Stomach (tissue), 9 donors: ENCODE measurements around the gene RPS6KC1. TPM values are rescaled to one million over a fixed set of nuclear protein-coding genes. Genes with fewer than 3 reads are reported as not detected.
"Not testable (repeated sequence)": the region's sequence is repeated elsewhere in the genome, so short reads cannot be mapped to it uniquely, and the experiment has no call there.

Source experiments
- DNase-seq, 2 donors: peaks; one replicate each; pipeline versions ENCODE4 v3.0.0 to v3.0.0-alpha.2; 2013 to 2019
- H3K27ac ChIP-seq, 5 donors: fragments of 200-600 bp in 4 of 5; sonication (generic) in 4 of 5; one replicate each; pipeline ENCODE4 v1.5.1; 2013 to 2019; ENCODE audit warnings: mild to moderate bottlenecking in 1 of 5, moderate library complexity in 1 of 5
- H3K27me3 ChIP-seq, 3 donors: fragments of 200-600 bp; sonication (generic); one replicate each; pipeline ENCODE4 v1.5.1; 2017 to 2019; ENCODE audit warnings: mixed run types in 1 of 3
- H3K36me3 ChIP-seq, 4 donors: fragments of 200-600 bp; sonication (generic); 1 replicate in 3 of 4; 2 replicates in 1 of 4; pipeline ENCODE4 v1.5.1; 2016 to 2019
- H3K4me1 ChIP-seq, 4 donors: fragments of 200-600 bp; sonication (generic); one replicate each; pipeline ENCODE4 v1.5.1; 2016 to 2019
- H3K4me3 ChIP-seq, 4 donors: fragments of 200-600 bp; sonication (generic) in 3 of 4; one replicate each; pipeline ENCODE4 v1.5.1; 2016 to 2019; ENCODE audit warnings: mild to moderate bottlenecking in 1 of 4
- H3K9me3 ChIP-seq, 4 donors: fragments of 200-600 bp; sonication (generic); one replicate each; pipeline ENCODE4 v1.5.1; 2016 to 2019
- CTCF ChIP-seq, 7 experiments: fragments of 450-650 bp in 4 of 7; fragments of 200-600 bp in 3 of 7; sonication (generic) in 3 of 7; IDR thresholded peaks; one replicate each; pipeline ENCODE4 v1.5.1; 2016 to 2019; ENCODE audit warnings: antibody characterized with exemption in 7 of 7, control low read depth in 2 of 7, mild to moderate bottlenecking in 1 of 7
- EP300 ChIP-seq: sonication (generic); formaldehyde crosslinking; IDR thresholded peaks from one replicate; pipeline ENCODE4 v1.6.1; 2017; ENCODE audit warnings: antibody characterized with exemption
- POLR2A ChIP-seq, 4 donors: fragments of 450-650 bp; IDR thresholded peaks; one replicate each; pipeline ENCODE4 v1.6.1; 2016; ENCODE audit warnings: antibody characterized with exemption in 4 of 4, control low read depth in 2 of 4, mild to moderate bottlenecking in 1 of 4, moderate library complexity in 1 of 4
- POLR2AphosphoS5 ChIP-seq, 3 donors: sonication (generic); formaldehyde crosslinking; IDR thresholded peaks; one replicate each; pipeline ENCODE4 v1.6.1; 2016; ENCODE audit warnings: antibody characterized with exemption in 3 of 3
- WGBS, 5 donors: extraction: QIAGEN DNeasy Blood & Tissue Kit in 3 of 5; methylation state at CpG; one replicate each; pipeline versions ENCODE4 v1.1.5 to v1.1.7; 2013 to 2018; 5-methylcytosine and 5-hydroxymethylcytosine counted together
- intact Hi-C: fragments of 100-400 bp; cut with DNase I; formaldehyde crosslinking; loops from one replicate; pipeline ENCODE4 v1.15.1; 2023; ENCODE audit warnings: low total_unique reads
- polyA plus RNA-seq, 3 donors: library from polyadenylated mRNA; stranded (reverse); fragments of 200-250 nt; gene quantifications; one replicate each; pipeline ENCODE4 v1.2.3, GENCODE V29; 2013
- total RNA-seq, 5 donors: library from RNA; depleted of rRNA; stranded (reverse); fragments of >200 nt; gene quantifications; one replicate each; pipeline versions ENCODE4 v1.1.0 to v1.2.3, GENCODE V29; 2014 to 2016
- donor health status: healthy with polysubstance abuse.
- donor health status: Bipolar disorder and iron deficiency.
- donor health status: healthy.

The RPS6KC1 gene
- total and polyA plus RNA-seq, 8 donors, result 3.8 to 137 (median 8.9) TPM

- intact Hi-C loops, result no loop called here
- H3K4me1 ChIP-seq, result no peaks in the 10 kb centered on the region
Observed at GRCh38 chr1:213295860-213296259, 244.8 kb downstream of the RPS6KC1 start.

GRCh38 chr1:213296558-213296957, 245.5 kb downstream of the RPS6KC1 start:
- intact Hi-C loops, result no loop called here
- no peaks in the 10 kb centered on the region for H3K27me3 ChIP-seq
- H3K4me1 ChIP-seq, result no peaks in the 10 kb centered on the region
- peaks cover 4 to 22% (median 13%) of the 10 kb centered on the region in 4 donors for H3K9me3 ChIP-seq
- H3K36me3 ChIP-seq, result no peaks in the 10 kb centered on the region
- H3K27ac ChIP-seq, result no peak overlapping the region
- no peak for TF ChIP-seq CTCF (IDR thresholded peaks at IDR 0.05)
- no peak for TF ChIP-seq POLR2AphosphoS5 (IDR thresholded peaks at IDR 0.05)
- no peak for TF ChIP-seq POLR2A (IDR thresholded peaks at IDR 0.05)
- no peak for TF ChIP-seq EP300
- no peak overlapping the region for H3K4me3 ChIP-seq
- DNase-seq, result no peak

More at GRCh38 chr1:213295860-213296259, 244.8 kb downstream of the RPS6KC1 start:
- no peak for DNase-seq
- no peak overlapping the region for H3K4me3 ChIP-seq
- H3K36me3 ChIP-seq, result no peaks in the 10 kb centered on the region
- 86 to 97% (median 94%) methylated on average over 1 of the region's 1 CpG for WGBS, 5 donors
- H3K9me3 ChIP-seq, result peaks cover 4 to 22% (median 13%) of the 10 kb centered on the region in 4 donors
- TF ChIP-seq EP300 (no peak), POLR2A (IDR thresholded peaks at IDR 0.05) (no peak), POLR2AphosphoS5 (IDR thresholded peaks at IDR 0.05) (no peak), CTCF (IDR thresholded peaks at IDR 0.05) (no peak)
- H3K27ac ChIP-seq, result no peak overlapping the region
- no peaks in the 10 kb centered on the region for H3K27me3 ChIP-seq

GRCh38 chr1:213297021-213297420, 246.0 kb downstream of the RPS6KC1 start:
- WGBS, 5 donors, result 89 to 97% (median 95%) methylated on average over 5 of the region's 5 CpGs
- TF ChIP-seq CTCF (IDR thresholded peaks at IDR 0.05), result no peak
- intact Hi-C loops, result no loop called here
- no peak overlapping the region for H3K4me3 ChIP-seq
- H3K27ac ChIP-seq, result no peak overlapping the region
- H3K36me3 ChIP-seq, result no peaks in the 10 kb centered on the region
- peaks cover 4 to 22% (median 13%) of the 10 kb centered on the region in 4 donors for H3K9me3 ChIP-seq
- H3K27me3 ChIP-seq, result no peaks in the 10 kb centered on the region
- no peaks in the 10 kb centered on the region for H3K4me1 ChIP-seq
- DNase-seq, result no peak

- WGBS, 5 donors, result 74 to 84% (median 78%) methylated on average over 5 of the region's 5 CpGs
- H3K36me3 ChIP-seq, result no peaks in the 10 kb centered on the region
- peaks cover 4 to 22% (median 13%) of the 10 kb centered on the region in 4 donors for H3K9me3 ChIP-seq
- no peak overlapping the region for H3K27ac ChIP-seq
- intact Hi-C loops, result no loop called here
- DNase-seq, result no peak
- H3K4me1 ChIP-seq, result no peaks in the 10 kb centered on the region
- TF ChIP-seq POLR2A (IDR thresholded peaks at IDR 0.05), result no peak
- TF ChIP-seq CTCF (IDR thresholded peaks at IDR 0.05), result no peak
- no peak for TF ChIP-seq EP300
- no peak for TF ChIP-seq POLR2AphosphoS5 (IDR thresholded peaks at IDR 0.05)
- H3K27me3 ChIP-seq, result no peaks in the 10 kb centered on the region
- H3K4me3 ChIP-seq, result no peak overlapping the region
Observed at GRCh38 chr1:213300433-213300832, 249.4 kb downstream of the RPS6KC1 start.

GRCh38 chr1:213301524-213301923, 250.5 kb downstream of the RPS6KC1 start:
- DNase-seq, H3K4me1 ChIP-seq, H3K27me3 ChIP-seq, intact Hi-C loops, H3K36me3 ChIP-seq, H3K27ac ChIP-seq, H3K4me3 ChIP-seq: not testable (repeated sequence)
- WGBS, 5 donors, result 93 to 99% (median 96%) methylated on average over 3 of the region's 3 CpGs
- peaks cover 4 to 16% (median 9%) of the 10 kb centered on the region in 4 donors for H3K9me3 ChIP-seq
